GM06990 (cell line): ENCODE measurements around the gene SPATA13.
"Not testable (repeated sequence)": the region's sequence is repeated elsewhere in the genome, so short reads cannot be mapped to it uniquely, and the experiment has no call there.

Source experiments
- DNase-seq: peaks from one replicate; pipeline ENCODE4 v3.0.0-alpha.2; 2011; ENCODE audit not compliant: insufficient read length; ENCODE audit errors: extremely low read depth
- H3K27me3 ChIP-seq: replicated peaks from 2 replicates; pipeline ENCODE4 v1.6.0; 2011; ENCODE audit warnings: low read length; ENCODE audit not compliant: control insufficient read depth, insufficient read depth
- H3K36me3 ChIP-seq: 2 replicates; pipeline ENCODE4 v1.5.1; 2011; ENCODE audit warnings: low read length; ENCODE audit not compliant: control insufficient read depth, insufficient read depth
- H3K4me3 ChIP-seq: replicated peaks from 2 replicates; pipeline ENCODE4 v1.5.1; 2011; ENCODE audit warnings: low read depth, mild to moderate bottlenecking, control low read depth, low read length
- TF ChIP-seq, protein P1 (sequence below): IDR thresholded peaks from 2 replicates; pipeline ENCODE4 v1.5.1; 2011; ENCODE audit warnings: low read length, control low read depth, mild to moderate bottlenecking, inconsistent platforms; ENCODE audit not compliant: insufficient read depth, poor library complexity, severe bottlenecking

Gene SPATA13

GRCh38 chr13:24215732-24216131, 55.2 kb downstream of the SPATA13 start:
- Histone ChIP-seq H3K4me3 (no peak overlapping the region), H3K27me3 (no peaks in the 10 kb centered on the region), H3K36me3 (no peaks in the 10 kb centered on the region)
- no peak for DNase-seq
- TF ChIP-seq, protein P1, sequence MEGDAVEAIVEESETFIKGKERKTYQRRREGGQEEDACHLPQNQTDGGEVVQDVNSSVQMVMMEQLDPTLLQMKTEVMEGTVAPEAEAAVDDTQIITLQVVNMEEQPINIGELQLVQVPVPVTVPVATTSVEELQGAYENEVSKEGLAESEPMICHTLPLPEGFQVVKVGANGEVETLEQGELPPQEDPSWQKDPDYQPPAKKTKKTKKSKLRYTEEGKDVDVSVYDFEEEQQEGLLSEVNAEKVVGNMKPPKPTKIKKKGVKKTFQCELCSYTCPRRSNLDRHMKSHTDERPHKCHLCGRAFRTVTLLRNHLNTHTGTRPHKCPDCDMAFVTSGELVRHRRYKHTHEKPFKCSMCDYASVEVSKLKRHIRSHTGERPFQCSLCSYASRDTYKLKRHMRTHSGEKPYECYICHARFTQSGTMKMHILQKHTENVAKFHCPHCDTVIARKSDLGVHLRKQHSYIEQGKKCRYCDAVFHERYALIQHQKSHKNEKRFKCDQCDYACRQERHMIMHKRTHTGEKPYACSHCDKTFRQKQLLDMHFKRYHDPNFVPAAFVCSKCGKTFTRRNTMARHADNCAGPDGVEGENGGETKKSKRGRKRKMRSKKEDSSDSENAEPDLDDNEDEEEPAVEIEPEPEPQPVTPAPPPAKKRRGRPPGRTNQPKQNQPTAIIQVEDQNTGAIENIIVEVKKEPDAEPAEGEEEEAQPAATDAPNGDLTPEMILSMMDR = no peak

DNA sequence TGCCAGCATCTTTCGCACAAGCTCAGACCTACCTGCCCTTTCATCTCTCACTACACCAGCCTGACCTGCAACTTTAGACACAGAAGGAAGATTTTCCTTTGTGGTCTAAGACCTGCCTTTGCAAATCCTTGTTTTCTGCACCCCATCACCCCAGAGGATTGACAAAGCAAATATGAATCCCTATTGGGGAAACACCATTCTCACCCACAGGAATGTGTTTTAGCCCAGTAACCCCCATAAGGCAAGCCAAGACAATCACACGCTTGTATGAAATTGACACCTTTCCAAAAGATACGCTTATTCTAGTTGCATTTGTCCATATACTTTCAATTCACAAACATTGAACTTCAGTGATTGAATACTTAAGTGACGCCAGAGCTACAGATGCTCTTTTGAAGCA, 55.7 kb downstream of the SPATA13 start:
- no peak for DNase-seq
- Histone ChIP-seq H3K27me3 (no peaks in the 10 kb centered on the region; the same call in 1 of the 2 replicates), H3K4me3 (no peak overlapping the region), H3K36me3 (no peaks in the 10 kb centered on the region)
- TF ChIP-seq, protein P1 = no peak

DNA sequence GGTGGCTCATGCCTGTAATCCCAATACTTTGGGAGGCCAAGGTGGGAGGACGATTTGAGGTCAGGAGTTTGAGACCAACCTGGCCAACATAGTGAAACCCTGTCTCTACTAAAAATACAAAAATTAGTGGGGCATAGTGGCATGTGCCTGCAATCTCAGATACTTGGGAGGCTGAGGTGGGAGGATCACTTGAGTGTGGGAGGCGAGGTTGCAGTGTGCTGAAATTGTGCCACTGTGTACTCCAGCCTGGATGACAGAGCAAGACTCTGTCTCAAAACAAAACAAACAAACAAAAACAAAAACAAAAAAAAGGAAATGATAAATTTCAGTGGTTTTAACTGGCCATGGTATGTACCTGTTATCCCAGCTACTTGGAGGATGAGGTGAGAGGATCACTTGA, 56.3 kb downstream of the SPATA13 start:
- DNase-seq, H3K27me3 ChIP-seq, H3K4me3 ChIP-seq, H3K36me3 ChIP-seq: not testable (repeated sequence)

DNA sequence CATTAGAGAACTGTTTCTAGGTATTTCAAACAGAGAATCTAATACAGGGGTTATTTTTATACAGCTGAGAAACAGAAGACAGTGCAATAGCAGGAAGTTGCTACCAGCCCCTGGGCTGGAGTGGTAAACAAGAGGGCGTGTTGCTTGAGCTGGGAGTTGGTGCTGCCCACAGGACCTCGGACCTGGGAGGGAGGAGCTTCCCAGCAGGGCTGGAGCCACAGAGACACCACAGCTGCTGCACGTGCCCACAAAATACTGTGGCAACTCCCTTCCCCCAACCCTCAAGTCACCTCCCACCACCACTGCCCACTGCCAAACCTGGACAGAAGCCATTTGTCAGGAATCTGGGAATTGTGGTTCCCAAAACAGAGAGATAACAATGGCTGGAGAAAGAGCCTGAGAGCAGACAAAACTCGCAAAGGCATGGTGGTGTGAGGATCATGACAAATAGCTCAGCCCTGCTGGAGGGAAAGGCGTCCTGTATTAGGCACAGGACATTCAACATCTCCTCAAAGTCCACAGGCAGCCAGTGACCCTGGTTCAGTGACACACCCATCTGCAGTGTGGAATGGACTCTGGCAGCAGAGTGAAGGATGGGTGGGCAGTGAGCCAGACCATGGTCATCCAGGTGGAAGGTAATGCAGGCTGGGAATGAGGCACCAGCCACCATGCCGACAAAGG, 57.2 kb downstream of the SPATA13 start:
- no peak for DNase-seq
- no peaks in the 10 kb centered on the region; the same call in 1 of the 2 replicates for H3K27me3 ChIP-seq
- TF ChIP-seq, protein P1 = no peak
- H3K36me3 ChIP-seq = no peaks in the 10 kb centered on the region
- no peak overlapping the region for H3K4me3 ChIP-seq

- H3K36me3 ChIP-seq = no peaks in the 10 kb centered on the region
- TF ChIP-seq, protein P1 = no peak
- H3K27me3 ChIP-seq = no peaks in the 10 kb centered on the region; the same call in 1 of the 2 replicates
- no peak for DNase-seq
- no peak overlapping the region for H3K4me3 ChIP-seq
Observed at GRCh38 chr13:24218338-24218737, 57.8 kb downstream of the SPATA13 start.

- Histone ChIP-seq H3K36me3 (no peaks in the 10 kb centered on the region), H3K4me3 (no peak overlapping the region), H3K27me3 (no peaks in the 10 kb centered on the region; the same call in 1 of the 2 replicates)
- no peak for DNase-seq
- TF ChIP-seq, protein P1 = no peak
Observed at GRCh38 chr13:24218977-24219376, 58.5 kb downstream of the SPATA13 start.
